Skin epidermis (tissue), 12 donors: ENCODE measurements around the gene CA11.

Experiments
- H3K27ac ChIP-seq, 21 experiments: fragments of 200-600 bp; sonication (generic) in 11 of 21; one replicate each; pipeline ENCODE4 v1.5.0; 2020; ENCODE audit warnings: mild to moderate bottlenecking in 3 of 21, inconsistent platforms in 2 of 21, moderate library complexity in 2 of 21
- H3K4me3 ChIP-seq, 7 experiments: fragments of 200-600 bp; sonication (generic) in 2 of 7; one replicate each; pipeline ENCODE4 v1.5.0; 2020; ENCODE audit warnings: inconsistent platforms in 2 of 7, mild to moderate bottlenecking in 2 of 7, moderate library complexity in 1 of 7

Gene CA11

DNA sequence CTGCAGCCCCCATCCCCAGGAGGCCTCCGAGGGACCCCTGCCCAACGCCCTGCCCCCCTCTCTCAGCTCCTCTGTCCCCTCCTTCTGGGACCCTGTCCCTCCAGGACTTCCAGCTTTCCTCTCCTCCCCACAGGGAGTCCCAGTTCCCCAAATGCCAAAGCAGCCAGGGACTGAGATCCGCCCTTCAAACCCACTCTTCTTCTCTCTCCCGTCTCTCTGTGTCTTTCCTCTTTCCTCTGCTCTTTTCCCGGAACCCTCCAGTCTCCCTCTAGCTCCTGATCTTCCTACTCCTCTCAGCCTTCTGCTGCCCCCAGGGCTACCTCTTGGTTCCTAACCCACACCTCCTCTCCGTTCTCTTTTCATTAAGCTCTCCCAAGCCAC, 377 bp downstream of the CA11 start:
- Histone ChIP-seq H3K27ac (peak overlapping the region in 20 of 21 experiments; percentile 17 to 92 (median 84)), H3K4me3 (peak overlapping the region; percentile 36 to 53 (median 47))

GRCh38 chr19:48644839-48645619, 958 bp downstream of the CA11 start:
- Histone ChIP-seq H3K4me3 (peak overlapping the region; percentile 36 to 53 (median 47)), H3K27ac (peak overlapping the region in 20 of 21 experiments; percentile 17 to 92 (median 84))

- peak overlapping the region in 3 of 7 experiments; percentile 36 to 53 (median 47) for H3K4me3 ChIP-seq
- H3K27ac ChIP-seq, result peak overlapping the region in 4 of 21 experiments; percentile 77 to 92 (median 90)
Observed at GRCh38 chr19:48644355-48644754, 1.6 kb downstream of the CA11 start.

- no peak overlapping the region for H3K27ac ChIP-seq
Observed at GRCh38 chr19:48642862-48643261, 3.1 kb downstream of the CA11 start.

GRCh38 chr19:48641850-48642249, 4.1 kb downstream of the CA11 start:
- Histone ChIP-seq H3K27ac (no peak overlapping the region), H3K4me3 (no peak overlapping the region)

More at GRCh38 chr19:48642862-48643261, 3.1 kb downstream of the CA11 start:
- H3K4me3 ChIP-seq, result no peak overlapping the region

DNA sequence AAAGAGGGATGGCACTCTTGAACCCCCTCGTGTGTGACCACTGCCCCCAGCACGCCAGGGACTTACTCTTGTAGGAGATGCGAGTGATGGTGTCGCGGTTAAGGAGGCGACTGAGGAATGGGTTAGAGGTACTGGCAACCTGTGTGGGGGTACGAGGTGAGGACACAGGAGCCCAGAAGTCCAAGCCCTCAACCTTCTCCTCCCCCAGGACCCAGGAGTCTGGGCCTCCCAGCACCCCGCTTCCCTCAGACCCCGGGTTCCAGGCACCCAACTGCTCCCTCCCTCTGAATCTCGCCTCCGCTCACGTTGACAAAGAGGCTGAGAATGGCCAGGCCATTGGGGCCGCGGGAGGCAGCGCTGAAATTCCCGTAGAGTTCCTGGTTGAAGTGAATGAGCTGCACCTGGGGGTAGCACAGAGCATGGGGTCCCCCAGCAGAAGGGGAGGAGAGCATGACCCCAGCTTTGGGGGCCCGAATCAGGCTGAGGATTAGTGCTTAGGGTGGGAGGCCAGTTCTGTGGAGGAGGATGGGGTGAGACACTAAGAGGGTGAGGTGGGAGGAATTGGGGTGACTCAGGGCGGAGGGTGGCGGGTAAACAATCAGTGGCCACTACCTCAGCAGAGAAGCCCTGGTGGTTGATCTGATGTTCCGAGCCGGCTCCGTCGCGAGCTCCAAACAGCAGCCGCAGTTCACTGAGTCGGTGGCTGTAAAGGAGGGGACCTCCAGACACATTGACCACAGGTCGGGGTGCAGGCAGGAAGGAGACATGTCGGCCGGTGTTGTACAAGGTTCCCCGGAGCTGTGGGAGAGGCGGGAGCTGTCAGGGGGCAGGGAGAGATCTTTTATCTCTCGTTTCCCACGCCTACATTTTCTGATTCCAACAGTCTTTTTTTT, 6.3 kb downstream of the CA11 start:
- Histone ChIP-seq H3K27ac (peak overlapping the region in 8 of 21 experiments; percentile 4 to 97 (median 34)), H3K4me3 (peak overlapping the region in 2 of 7 experiments; percentile 6 to 20)

GRCh38 chr19:48638831-48639381, 7.1 kb downstream of the CA11 start:
- H3K4me3 ChIP-seq, result peak overlapping the region in 4 of 7 experiments; percentile 54 to 87 (median 70)

GRCh38 chr19:48637948-48638830, 7.8 kb downstream of the CA11 start:
- Histone ChIP-seq H3K4me3 (peak overlapping the region; percentile 54 to 87 (median 71)), H3K27ac (peak overlapping the region; percentile 75 to 98 (median 95))

More at GRCh38 chr19:48638831-48639381, 7.1 kb downstream of the CA11 start:
- peak overlapping the region in 20 of 21 experiments; percentile 81 to 98 (median 96) for H3K27ac ChIP-seq

DNA sequence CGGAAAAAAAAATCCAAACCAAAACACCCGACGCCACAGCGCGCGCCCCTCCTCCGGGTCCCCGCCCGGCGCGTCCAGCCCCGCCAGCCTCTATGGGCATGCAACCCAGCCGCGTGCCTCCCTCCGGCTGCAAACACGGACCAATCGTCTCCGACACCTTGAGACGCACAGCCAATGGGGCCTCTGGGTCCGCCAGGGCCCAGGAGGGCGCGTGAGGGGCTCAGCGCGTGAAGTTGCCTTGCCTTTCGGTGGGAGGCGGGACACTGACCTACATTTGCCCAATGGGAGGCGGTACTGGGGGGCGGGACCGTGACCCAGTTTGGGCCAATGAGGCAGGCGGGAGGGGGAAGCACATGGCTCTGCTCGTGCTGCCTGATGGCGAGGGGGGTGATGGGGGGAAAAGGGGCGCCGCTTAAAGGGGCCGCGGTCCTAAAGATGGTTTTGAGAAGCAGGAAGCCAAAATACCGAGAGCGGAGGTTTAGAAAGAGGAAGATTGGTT, 8.5 kb downstream of the CA11 start:
- peak overlapping the region; percentile 75 to 98 (median 95) for H3K27ac ChIP-seq
- peak overlapping the region; percentile 54 to 87 (median 71) for H3K4me3 ChIP-seq

DNA sequence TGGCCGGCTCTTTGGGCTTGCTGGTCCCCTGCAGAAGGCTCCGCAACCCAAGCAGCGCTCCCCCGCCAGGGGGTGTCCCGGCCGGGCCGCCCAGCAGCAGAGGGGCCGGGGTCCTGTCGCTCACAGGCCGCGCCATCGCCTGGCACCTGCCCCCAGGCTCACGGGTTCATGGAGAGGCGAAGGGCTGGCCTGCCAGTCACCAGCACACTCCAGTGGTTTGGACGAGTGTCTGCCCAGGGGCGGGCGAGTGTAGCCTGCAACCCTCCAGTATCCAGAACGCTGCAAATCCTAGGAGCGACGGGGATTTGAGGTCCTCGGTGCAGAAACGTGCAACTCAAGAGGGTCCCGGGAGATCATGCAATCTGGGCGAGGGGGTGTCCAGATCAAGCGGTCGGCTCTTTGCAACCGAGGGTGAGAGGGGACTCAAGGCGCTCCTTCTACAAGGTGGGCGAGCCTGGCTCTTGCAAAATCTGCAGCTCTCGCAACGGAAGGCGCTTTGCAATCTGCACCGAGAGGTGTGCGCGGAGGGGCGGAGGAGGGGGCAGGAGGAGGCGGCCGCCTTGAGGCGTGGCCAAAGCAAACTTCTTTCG, 9.0 kb downstream of the CA11 start, which contains the start of gene DBP:
TSS of gene DBP (minus strand) at position 521 of the 590 bp plus-strand sequence. CDS start at position 136, 385 bp downstream.
- Histone ChIP-seq H3K27ac (peak within 1 kb of the TSS; percentile 75 to 98 (median 95)), H3K4me3 (peak within 1 kb of the TSS; percentile 54 to 87 (median 71))

DNA sequence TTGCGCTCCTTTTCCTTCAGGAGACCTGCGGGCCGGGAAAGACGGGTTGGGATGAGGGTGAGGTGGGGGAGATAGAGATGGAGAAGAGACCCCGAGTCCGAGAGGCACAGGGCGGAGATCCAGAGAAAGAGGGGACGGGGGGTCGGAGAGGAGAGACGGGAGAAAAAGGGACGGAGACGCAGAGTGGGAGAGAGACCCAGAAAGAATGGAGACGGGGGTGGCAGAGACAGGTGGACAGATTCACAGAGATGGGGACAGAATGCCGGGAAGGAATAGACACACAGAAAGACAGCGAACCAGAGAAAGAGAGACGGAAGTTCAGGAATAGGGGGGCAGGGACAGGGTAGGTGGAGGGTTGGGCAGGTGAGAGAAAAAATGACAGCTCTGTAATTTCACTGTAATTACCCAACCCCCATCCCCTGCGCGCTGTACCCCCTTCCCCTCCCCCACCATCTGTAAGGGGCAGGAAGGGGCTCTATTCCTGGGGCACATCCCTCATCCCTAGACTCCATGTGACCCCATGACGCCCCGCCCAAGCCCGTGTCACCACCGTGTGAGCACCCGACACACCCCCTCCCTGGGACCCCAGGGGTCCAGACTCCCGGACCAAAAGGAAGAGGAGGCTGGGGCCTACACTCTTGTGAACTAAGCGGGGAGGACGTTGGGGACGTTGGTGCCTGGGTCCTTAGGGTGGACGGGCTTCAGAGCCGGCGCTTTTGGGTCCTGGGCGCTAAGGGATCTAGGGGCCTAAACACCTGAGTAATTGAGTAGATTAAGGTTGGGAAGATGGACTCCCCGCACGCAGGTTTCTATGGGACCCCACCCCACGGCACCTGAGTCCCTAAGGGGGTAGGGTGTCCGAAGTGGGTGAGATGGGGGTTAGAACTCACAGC, 9.8 kb downstream of the CA11 start:
- Histone ChIP-seq H3K4me3 (peak overlapping the region; percentile 54 to 87 (median 71)), H3K27ac (peak overlapping the region; percentile 54 to 98 (median 95))

DNA sequence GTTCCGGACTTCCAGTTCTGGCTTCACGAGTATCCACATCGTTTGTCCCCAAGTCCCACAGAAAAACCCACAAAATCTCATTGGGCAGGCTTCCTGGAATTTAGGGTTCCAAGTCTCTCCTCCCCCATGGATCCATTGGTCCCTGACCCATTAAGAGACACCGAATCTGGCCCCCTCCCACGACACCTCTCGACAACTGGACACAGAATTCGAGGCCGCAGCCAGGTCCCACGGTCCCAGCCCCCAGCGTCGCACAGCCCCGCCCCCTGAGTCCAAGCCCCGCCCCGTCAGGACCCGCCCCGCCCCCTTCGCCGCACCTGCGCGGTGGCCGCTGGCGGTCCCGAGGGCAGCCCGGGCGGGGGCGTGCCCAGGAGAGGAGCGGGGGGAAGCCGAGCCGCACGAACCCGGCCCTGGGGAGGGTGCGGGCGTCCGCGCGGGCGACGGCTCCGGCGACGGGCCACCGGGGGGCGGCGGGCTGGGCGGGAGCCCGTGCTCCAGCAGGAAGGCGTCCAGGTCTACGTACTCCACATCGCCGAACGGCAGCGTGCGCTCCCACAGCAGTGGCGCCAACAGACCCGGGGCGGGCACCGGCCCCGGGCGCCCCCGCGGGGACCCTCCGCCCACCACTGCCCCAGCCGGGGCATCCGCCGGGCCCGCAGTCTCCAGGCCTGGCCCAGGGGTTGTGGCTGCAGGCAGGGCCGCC, 10.6 kb downstream of the CA11 start:
- H3K4me3 ChIP-seq, result peak overlapping the region; percentile 54 to 87 (median 71)
- peak overlapping the region; percentile 48 to 98 (median 95) for H3K27ac ChIP-seq

GRCh38 chr19:48634424-48635262, 11.3 kb downstream of the CA11 start:
- peak overlapping the region; percentile 54 to 87 (median 71) for H3K4me3 ChIP-seq

GRCh38 chr19:48634036-48634342, 12.0 kb downstream of the CA11 start:
- Histone ChIP-seq H3K4me3 (peak overlapping the region in 6 of 7 experiments; percentile 4 to 87 (median 62)), H3K27ac (peak overlapping the region in 20 of 21 experiments; percentile 50 to 98 (median 95))

More at GRCh38 chr19:48634424-48635262, 11.3 kb downstream of the CA11 start:
- H3K27ac ChIP-seq, result peak overlapping the region; percentile 48 to 98 (median 95)
